ENCODE results near the gene FUCA1. TPM values are rescaled to one million over a fixed set of nuclear protein-coding genes. Genes with fewer than 3 reads are reported as not detected.
"Not testable (repeated sequence)": the region's sequence is repeated elsewhere in the genome, so short reads cannot be mapped to it uniquely, and the experiment has no call there.

The FUCA1 gene
- total RNA-seq, 1 experiment from 2014 or later: 20.3 TPM

- H3K4me2 ChIP-seq (ENCODE audit: low read length); H3F3A ChIP-seq (ENCODE audit: low read length, unreplicated experiment); H3K9me3 ChIP-seq (ENCODE audit: low read length); H3K79me2 ChIP-seq (ENCODE audit: low read length); POLR2A ChIA-PET (ENCODE audit: unreplicated experiment); H3K4me3 ChIP-seq (ENCODE audit: low read length); H4K20me1 ChIP-seq (ENCODE audit: low read length); H3K4me1 ChIP-seq (ENCODE audit: insufficient read depth, low read length); H2AFZ ChIP-seq (ENCODE audit: low read length); H3K27ac ChIP-seq (ENCODE audit: low read length); DNase-seq; intact Hi-C loops (cut with micrococcal nuclease); BruUV-seq (replicated peaks); CTCF ChIA-PET; H3K27me3 ChIP-seq (ENCODE audit: low read length); H3K9me2 ChIP-seq (replicated peaks; ENCODE audit: low read length); H3K9ac ChIP-seq (ENCODE audit: low read length); ATAC-seq: not testable (repeated sequence)
- H3K36me3 ChIP-seq (ENCODE audit: low read depth, low read length): peaks cover 18% of the 10 kb centered on the region
Observed at GRCh38 chr1:23851406-23851805, 16.7 kb downstream of the FUCA1 start.

- intact Hi-C loops (cut with micrococcal nuclease): no loop called here
- H3K27ac ChIP-seq (ENCODE audit: low read length): no peak overlapping the region
- H3K36me3 ChIP-seq (ENCODE audit: low read depth, low read length): peaks cover 18% of the 10 kb centered on the region
- H3K4me2 ChIP-seq (ENCODE audit: low read length): no peak overlapping the region
- H3K9ac ChIP-seq (ENCODE audit: low read length): no peak overlapping the region
- no peaks in the 10 kb centered on the region for H3K9me2 ChIP-seq (replicated peaks; ENCODE audit: low read length)
- H2AFZ ChIP-seq (ENCODE audit: low read length): no peak overlapping the region
- H3K4me3 ChIP-seq (ENCODE audit: low read length): no peak overlapping the region
- no peaks in the 10 kb centered on the region for H4K20me1 ChIP-seq (ENCODE audit: low read length)
- no peak for ATAC-seq
- no peak for DNase-seq
- H3K4me1 ChIP-seq (ENCODE audit: insufficient read depth, low read length): no peaks in the 10 kb centered on the region
- no peaks in the 10 kb centered on the region for H3K9me3 ChIP-seq (ENCODE audit: low read length)
- TF ChIP-seq EZH2phosphoT487 (IDR thresholded peaks at IDR 0.05; ENCODE audit: borderline replicate concordance, low read length) (no peak), EZH2 (IDR thresholded peaks at IDR 0.05; ENCODE audit: low read length, unreplicated experiment) (no peak), CTCF (conservative IDR thresholded peaks at IDR 0.05; ENCODE audit: low read depth, low read length) (no peak)
- ChIA-PET CTCF (no interaction called here), POLR2A (ENCODE audit: unreplicated experiment) (no interaction called here)
- H3F3A ChIP-seq (ENCODE audit: low read length, unreplicated experiment): no peaks in the 10 kb centered on the region
- H3K79me2 ChIP-seq (ENCODE audit: low read length): no peaks in the 10 kb centered on the region
- H3K27me3 ChIP-seq (ENCODE audit: low read length): no peaks in the 10 kb centered on the region
- no TSS peak for BruUV-seq (replicated peaks)
Observed at GRCh38 chr1:23848673-23849616, 19.1 kb downstream of the FUCA1 start.

GRCh38 chr1:23847482-23848095 is 20.5 kb downstream of the FUCA1 start:
- H3K4me3 ChIP-seq (ENCODE audit: low read length); H3K9me2 ChIP-seq (replicated peaks; ENCODE audit: low read length); H3K9ac ChIP-seq (ENCODE audit: low read length); H3K79me2 ChIP-seq (ENCODE audit: low read length); H4K20me1 ChIP-seq (ENCODE audit: low read length); H2AFZ ChIP-seq (ENCODE audit: low read length); BruUV-seq (replicated peaks); H3K9me3 ChIP-seq (ENCODE audit: low read length); H3K4me1 ChIP-seq (ENCODE audit: insufficient read depth, low read length); H3F3A ChIP-seq (ENCODE audit: low read length, unreplicated experiment); intact Hi-C loops (cut with micrococcal nuclease); H3K27ac ChIP-seq (ENCODE audit: low read length); DNase-seq; H3K27me3 ChIP-seq (ENCODE audit: low read length); CTCF ChIA-PET; POLR2A ChIA-PET (ENCODE audit: unreplicated experiment); ATAC-seq; H3K4me2 ChIP-seq (ENCODE audit: low read length): not testable (repeated sequence)
- H3K36me3 ChIP-seq (ENCODE audit: low read depth, low read length): peaks cover 18% of the 10 kb centered on the region

Data from PC-3 (cell line).